GM19025 (cell line): ENCODE results near the gene MALRD1.
"Not testable (repeated sequence)": the region's sequence is repeated elsewhere in the genome, so short reads cannot be mapped to it uniquely, and the experiment has no call there.

Experiments
- ATAC-seq: cut with Tn5 transposase; IDR thresholded peaks from one replicate; pipeline ENCODE4 v1.9.1; 2021; ENCODE audit warnings: mild to moderate bottlenecking, low read depth, moderate library complexity; ENCODE audit not compliant: unreplicated experiment

The MALRD1 gene

DNA sequence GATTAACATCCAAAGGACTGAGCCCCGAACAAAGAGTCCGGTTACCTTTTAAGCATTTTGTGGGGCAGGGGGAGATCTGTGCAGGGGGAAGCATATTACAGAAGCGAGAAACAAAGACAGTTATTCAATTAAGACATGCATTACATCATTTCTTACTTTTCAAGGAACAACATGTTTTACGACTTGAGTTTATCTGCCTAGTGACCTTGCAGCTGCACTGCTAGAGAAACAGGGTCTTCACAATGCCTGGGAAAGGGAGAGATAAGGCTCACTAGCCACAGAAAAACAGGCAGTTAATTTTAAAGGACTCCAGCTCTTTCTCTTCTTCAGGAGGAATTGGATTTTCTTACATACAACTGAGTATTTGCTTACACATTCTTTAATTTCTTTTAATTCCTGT is 693.5 kb downstream of the MALRD1 start:
- ATAC-seq, result not testable (repeated sequence)

DNA sequence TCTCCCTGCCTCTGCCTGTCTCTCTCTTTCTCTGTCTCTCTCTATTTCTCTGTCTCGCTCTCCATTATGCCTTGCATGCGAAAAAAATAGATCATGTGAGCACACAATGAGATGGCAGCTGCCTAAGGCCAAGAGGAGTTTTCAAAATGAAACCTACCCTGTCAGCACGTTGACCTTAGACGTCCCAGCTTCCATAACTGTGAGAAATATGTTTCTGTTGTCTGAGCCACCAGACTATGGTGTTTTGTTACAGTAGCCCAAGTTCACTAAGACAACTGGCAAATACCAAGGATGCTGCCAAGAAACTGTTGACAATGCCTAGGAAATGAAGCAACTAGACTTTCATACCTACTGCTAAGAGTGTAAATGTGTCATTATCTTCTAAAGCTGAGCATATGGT is 697.1 kb downstream of the MALRD1 start:
- ATAC-seq, result no peak

DNA sequence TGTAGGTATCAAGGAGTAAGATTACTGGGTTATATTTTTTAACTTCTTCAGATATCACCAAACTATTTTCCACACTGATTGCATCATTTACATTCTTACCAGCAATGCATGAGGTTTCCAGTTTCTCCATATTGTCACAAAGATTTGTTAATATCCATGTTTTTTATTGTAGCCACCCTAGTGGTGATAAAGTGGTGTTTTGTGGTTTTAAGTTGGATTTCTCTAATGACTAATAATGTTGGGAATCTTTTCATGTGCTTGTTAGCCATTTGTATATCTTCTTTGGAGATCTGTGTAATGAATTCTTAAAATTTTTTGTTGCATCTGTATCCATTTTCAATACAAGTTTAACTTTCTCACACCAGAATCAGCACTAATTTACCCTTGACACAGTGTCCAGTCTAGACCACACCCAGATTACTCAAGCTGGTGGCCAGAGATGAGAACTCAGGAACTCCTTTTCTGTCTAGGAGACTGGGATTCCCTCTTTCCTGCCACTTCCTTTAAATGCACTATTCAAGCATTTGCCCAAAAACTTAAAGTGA is 700.7 kb downstream of the MALRD1 start:
- no peak for ATAC-seq

- ATAC-seq, result no peak
Measured at GRCh38 chr10:19750972-19751371, 702.4 kb downstream of the MALRD1 start.

GRCh38 chr10:19756919-19757318 is 708.3 kb downstream of the MALRD1 start:
- no peak for ATAC-seq

DNA sequence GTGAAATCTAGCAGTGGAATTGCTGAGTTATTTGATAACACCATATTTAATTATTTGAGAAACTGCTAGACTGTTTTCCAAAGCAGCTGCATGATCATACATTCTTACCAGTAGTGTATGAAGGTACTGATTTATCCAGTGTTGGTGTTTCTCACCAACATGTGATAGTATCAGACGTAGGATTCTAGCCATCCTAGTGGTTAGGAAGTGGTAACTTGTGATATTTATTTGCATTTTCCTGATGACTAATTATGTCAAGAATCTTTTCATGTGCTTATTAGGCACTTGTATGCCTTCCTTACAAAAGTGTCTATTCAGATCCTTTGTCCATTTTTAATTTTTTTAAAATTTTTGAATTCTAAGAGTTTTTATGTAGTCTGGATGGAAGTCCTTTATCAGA is 713.4 kb downstream of the MALRD1 start:
- no peak for ATAC-seq

DNA sequence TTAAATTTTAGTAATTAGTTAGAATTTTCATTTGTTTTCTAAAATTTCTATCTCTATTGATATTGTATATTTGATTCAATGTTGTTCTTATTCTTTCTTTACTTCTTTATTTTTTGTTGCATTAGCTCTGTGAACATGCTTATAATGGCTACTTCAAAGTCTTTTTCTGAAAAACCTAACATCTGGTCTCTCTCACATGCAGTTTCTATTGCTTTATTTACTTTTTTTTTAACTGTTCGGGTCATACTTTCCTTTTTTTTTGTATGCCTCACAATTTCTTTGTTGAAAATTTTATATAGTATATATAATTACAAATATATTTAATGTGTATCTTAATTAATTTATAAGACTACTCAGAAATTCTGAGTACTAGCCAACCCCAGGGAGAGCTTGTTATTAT is 715.5 kb downstream of the MALRD1 start:
- ATAC-seq, result no peak

DNA sequence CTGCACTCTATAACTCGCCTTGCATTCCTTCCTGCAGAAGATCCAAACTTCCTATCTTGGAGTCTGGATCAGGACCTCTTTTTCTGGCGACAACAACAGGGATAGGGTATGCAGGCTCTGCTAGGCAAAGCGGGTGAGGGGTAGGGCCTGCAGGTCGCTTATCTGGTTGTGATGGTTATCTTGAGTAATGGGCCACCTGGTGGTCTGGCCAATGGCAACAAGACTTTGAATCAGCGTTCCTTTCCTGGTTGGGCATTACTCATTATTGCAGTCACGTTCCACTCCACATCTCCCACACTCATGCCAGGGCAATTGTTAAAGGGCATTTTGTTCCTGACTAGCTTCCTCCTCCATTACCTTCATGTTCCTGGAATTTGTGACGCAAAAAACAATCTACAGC is 719.3 kb downstream of the MALRD1 start:
- no peak for ATAC-seq

DNA sequence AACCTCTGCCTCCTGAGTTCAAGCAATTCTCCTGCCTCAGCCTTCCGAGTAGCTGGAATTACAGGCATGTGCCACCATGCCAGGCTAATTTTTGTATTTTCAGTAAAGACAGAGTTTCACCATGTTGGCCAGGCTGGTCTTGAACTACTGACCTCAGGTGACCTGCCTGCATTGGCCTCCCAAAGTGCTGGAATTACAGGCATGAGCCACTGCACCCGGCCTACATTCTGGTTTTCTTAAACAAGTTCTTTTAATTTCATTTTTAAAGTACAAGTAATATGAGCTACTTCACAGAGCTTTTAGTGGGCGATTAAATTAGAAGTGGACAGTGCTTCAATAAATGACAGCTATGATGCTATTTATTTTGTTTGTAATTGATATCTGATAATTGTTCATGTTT is 721.2 kb downstream of the MALRD1 start:
- not testable (repeated sequence) for ATAC-seq

- ATAC-seq, result no peak
Measured at GRCh38 chr10:19772972-19773371, 724.4 kb downstream of the MALRD1 start.

DNA sequence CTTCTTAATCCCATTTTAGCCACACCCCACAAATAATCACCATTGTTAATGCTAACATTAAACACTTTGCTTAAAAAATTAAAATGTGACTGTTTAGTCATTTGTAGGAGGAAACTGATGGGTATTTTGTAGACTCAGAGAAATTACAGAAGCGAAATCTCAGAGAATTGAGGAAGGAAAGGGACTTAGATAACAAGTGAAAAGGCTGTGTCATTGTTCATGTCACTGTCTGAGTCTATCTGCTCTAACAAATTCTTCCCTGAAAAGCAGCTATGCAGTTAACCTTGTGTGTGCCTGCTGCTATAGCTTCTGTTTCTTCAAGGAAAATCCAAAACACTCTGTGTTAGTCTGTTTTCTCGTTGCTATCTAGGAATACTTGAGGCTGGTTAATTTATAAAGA is 726.7 kb downstream of the MALRD1 start:
- no peak for ATAC-seq

DNA sequence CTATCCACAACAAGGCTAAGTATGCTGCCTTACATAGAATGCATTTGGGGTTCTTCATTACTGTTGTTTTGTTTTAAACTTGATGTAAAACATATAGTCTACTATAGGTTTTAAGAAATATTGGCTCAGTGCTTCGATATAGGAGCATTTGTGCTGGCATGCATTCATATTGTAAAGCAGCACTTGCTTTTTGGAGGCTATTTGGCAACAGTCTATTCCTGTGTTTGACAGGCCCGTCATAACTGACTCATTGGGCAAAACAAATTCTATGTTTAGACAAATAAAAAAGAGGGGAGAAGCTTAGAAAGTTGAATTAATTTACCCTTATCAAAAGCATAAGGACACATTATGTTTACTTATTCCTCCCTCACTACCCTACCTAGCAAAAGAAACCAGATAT is 729.2 kb downstream of the MALRD1 start:
- no peak for ATAC-seq

- no peak for ATAC-seq
Measured at GRCh38 chr10:19778996-19779395, 730.4 kb downstream of the MALRD1 start.

- no peak for ATAC-seq
Measured at GRCh38 chr10:19782430-19783089, 734.0 kb downstream of the MALRD1 start.

GRCh38 chr10:19783721-19784120 is 735.1 kb downstream of the MALRD1 start:
- no peak for ATAC-seq
